ENCODE data around the gene SRP54.
"Not testable (repeated sequence)": the region's sequence is repeated elsewhere in the genome, so short reads cannot be mapped to it uniquely, and the experiment has no call there.

The SRP54 gene

GRCh38 chr14:34982421-34983147, at the start of gene SRP54:
Gene SRP54, plus strand, starts transcription at chr14:34982992. Its CDS starts 13,718 bp downstream, at chr14:34996710.
- DNase-seq = peak; percentile 99

- DNase-seq = no peak
Measured at GRCh38 chr14:34933301-34933700, 49.5 kb upstream of the SRP54 start.

DNA sequence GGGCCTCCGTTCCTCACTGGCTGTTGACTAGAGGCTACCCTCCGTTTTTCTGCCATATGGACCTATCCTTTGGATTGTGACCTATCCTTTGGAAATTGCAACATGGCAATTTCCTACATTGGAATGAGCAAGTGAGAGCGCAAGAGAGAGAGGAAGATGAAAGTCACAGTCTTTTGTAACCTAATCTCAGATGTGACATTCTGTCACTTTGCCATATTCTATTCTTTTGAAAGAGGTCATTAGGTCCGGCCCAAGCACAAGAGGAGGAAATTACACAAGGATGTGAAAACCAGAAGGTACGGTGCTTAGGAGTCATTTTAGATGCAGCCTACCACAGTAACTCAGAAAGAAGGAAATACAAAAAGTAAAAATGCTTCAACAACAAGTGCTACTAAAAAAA, 47.3 kb upstream of the SRP54 start:
- DNase-seq = no peak

- no peak for DNase-seq
Measured at GRCh38 chr14:34937442-34937841, 45.4 kb upstream of the SRP54 start.

DNA sequence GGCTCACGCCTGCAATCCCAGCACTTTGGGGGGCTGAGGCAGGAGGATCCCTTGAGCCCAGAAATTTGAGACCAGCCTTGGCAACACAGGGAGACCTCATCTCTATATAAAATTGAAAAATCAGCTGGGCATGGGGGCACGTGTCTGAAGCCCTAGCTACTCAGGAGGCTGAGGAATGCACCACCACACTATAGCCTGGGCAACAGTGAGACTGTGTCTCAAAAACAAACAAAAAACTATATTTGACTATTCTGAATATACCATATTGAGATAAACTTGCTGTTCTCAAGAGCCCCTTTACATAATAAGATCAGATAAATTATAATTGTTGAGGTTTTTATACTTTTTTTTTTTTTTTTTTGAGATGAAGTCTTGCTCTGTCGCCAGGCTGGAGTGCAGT, 44.9 kb upstream of the SRP54 start:
- DNase-seq = no peak

GRCh38 chr14:34943506-34943905, 39.3 kb upstream of the SRP54 start:
- DNase-seq = no peak

- DNase-seq = no peak
Measured at GRCh38 chr14:34944744-34945143, 38.0 kb upstream of the SRP54 start.

DNA sequence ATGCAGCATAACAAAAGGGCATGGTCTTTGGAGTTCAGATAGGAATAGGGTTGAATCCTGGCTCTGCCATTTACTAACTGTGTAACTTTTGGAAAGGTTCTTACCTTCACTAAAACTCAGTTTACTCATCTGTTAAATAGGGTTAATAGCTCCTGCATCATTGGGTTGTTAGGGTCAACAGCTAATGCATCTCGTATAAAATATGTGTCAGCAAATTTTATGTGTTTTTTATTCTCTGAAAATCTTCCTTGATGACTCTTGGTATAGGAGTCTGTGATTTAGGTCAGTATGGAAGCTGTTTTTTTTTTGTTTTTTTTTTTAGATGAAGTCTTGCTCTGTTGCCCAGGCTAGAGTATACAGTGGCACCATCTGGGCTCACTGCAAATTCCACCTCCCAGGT, 36.1 kb upstream of the SRP54 start:
- DNase-seq = no peak

- no peak for DNase-seq
Measured at GRCh38 chr14:34951286-34951685, 31.5 kb upstream of the SRP54 start.

- no peak for DNase-seq
Measured at GRCh38 chr14:34956931-34957330, 25.9 kb upstream of the SRP54 start.

GRCh38 chr14:34957771-34958286, 25.0 kb upstream of the SRP54 start:
- no peak for DNase-seq

- DNase-seq = not testable (repeated sequence)
Measured at GRCh38 chr14:34962106-34962505, 20.7 kb upstream of the SRP54 start.

- DNase-seq = no peak
Measured at GRCh38 chr14:34964977-34965764, 17.6 kb upstream of the SRP54 start.

GRCh38 chr14:34965912-34966311, 16.9 kb upstream of the SRP54 start:
- no peak for DNase-seq

DNA sequence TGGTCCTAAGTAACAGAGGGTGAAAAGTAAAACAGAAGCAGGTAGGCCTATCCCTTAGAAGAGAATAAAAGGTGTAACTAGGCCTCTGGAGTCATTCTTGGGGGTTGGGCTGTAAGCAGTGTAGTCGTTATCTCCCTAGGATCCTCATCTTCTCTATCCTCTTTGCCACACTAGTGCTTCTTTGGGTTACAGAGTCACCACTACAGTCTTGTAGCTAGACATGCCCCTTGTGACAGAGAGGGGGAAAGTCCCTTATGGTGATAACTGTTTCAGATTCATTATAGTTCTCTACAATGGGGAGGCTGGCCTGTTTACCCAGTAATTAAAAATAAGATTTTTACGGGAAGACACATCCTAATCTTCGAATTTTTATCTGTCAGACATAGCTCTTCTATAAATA, 16.4 kb upstream of the SRP54 start:
- no peak for DNase-seq

GRCh38 chr14:34970665-34971064, 12.1 kb upstream of the SRP54 start:
- no peak for DNase-seq

GRCh38 chr14:34971381-34971780, 11.4 kb upstream of the SRP54 start:
- DNase-seq = no peak

GRCh38 chr14:34971801-34972200, 11.0 kb upstream of the SRP54 start:
- no peak for DNase-seq

GRCh38 chr14:34978444-34978843, 4.3 kb upstream of the SRP54 start:
- DNase-seq = no peak

GRCh38 chr14:34980337-34980900, 2.4 kb upstream of the SRP54 start:
- no peak for DNase-seq

DNA sequence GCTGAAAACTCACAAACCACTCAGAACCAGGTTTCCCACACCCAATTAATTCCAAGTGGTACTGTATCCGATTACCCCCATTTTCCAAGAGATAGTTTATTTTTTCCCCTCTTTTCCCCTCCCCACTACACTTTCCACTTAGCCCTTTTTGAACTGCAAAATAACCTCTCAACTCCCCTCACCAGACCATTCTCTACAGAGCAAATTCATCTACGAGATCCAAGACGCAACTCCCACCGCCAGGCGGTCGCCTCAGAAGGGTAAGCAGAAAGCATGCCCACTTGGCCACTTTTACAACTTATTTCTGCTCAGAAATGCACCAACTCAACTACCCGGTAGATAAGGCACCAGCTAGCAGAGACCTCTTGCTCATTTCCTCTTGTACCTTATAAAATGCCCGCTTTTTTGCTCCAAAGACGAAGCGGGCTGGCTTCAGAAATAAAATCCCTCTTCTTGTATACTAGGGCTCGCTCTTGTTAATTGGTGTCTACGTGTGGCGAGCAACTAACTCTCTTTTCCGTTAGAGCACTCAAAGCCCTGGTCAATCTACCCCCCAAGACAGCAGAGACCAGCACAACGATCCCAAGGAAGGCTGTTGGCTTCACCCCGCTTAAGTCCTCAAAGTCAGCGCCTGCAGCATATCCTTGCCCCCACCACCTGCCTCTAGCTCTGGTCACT, 910 bp upstream of the SRP54 start:
- DNase-seq = peak; percentile 37

- no peak for DNase-seq
Measured at GRCh38 chr14:34983148-34983760, 462 bp downstream of the SRP54 start.

DNA sequence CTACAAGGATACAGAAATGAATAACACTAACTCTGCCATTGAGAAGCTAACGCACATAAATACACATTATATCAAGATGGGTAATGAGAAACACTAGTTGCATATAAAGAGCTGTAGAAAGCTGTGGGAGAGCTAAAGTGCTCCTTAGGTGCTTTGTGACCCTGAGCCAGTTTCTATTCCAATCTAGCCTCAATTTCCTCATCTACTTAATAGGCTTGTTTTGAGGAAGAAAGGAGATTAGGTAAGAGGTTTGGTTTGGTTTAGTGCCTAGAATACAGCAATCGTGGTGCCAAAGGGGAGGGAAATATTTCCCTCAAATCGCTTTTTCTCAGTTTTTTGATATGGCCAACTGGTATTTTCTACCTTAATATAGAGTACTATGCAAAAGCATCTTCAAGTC, 994 bp downstream of the SRP54 start:
- no peak for DNase-seq

All from activated CD4-positive, CD25-positive, alpha-beta regulatory T cell treated with anti-CD3 and anti-CD28 coated beads, Interleukin-2, amount 50 U/mL, for 72 hours (primary cell).